CD8-positive, alpha-beta memory T cell (primary cell): ENCODE measurements around the gene HAND2. TPM values are rescaled to one million over a fixed set of nuclear protein-coding genes. Genes with fewer than 3 reads are reported as not detected.

ENCODE experiments used
- CTCF ChIA-PET: fragments of 350-600 bp; sonication (Branson Sonifier 250); formaldehyde crosslinking; loops from one replicate; lab custom pipeline; 2021; ENCODE audit warnings: antibody characterized with exemption; lab: Charles Lee
- POLR2A ChIA-PET: fragments of 350-600 bp; sonication (Branson Sonifier 250); formaldehyde crosslinking; loops from one replicate; lab custom pipeline; 2021; ENCODE audit warnings: antibody characterized with exemption; lab: Charles Lee
- DNase-seq, 5 donors: peaks; one replicate each; pipeline versions ENCODE4 v3.0.0 to v3.0.0-alpha.2; 2020 to 2022; ENCODE audit warnings: mixed read lengths in 1 of 5
- H3K27ac ChIP-seq: one replicate; pipeline ENCODE4 v1.7.0; 2013; ENCODE audit warnings: low read depth, mild to moderate bottlenecking, low read length, moderate library complexity
- H3K27me3 ChIP-seq: 2 replicates; pipeline ENCODE4 v1.7.0; 2013; ENCODE audit warnings: low read length, mild to moderate bottlenecking; ENCODE audit not compliant: insufficient read depth, poor library complexity, severe bottlenecking
- H3K36me3 ChIP-seq: 2 replicates; pipeline ENCODE4 v1.7.0; 2013; ENCODE audit warnings: mild to moderate bottlenecking, low read length, moderate library complexity; ENCODE audit not compliant: insufficient read depth
- H3K4me1 ChIP-seq: 2 replicates; pipeline ENCODE4 v1.7.0; 2013; ENCODE audit warnings: mild to moderate bottlenecking, low read length, moderate library complexity; ENCODE audit not compliant: insufficient read depth
- H3K4me3 ChIP-seq: 2 replicates; pipeline ENCODE4 v1.7.0; 2013; ENCODE audit warnings: mild to moderate bottlenecking, low read length
- H3K9me3 ChIP-seq: 2 replicates; pipeline ENCODE4 v1.7.0; 2013; ENCODE audit warnings: mild to moderate bottlenecking, low read length
- H3K27ac Mint-ChIP-seq, 8 donors: one replicate each; pipeline ENCODE4 v1.8.0; 2020 to 2021; ENCODE audit warnings: mixed read lengths in 8 of 8, mild to moderate bottlenecking in 6 of 8, inconsistent platforms in 3 of 8, moderate library complexity in 3 of 8
- H3K27me3 Mint-ChIP-seq, 2 donors: one replicate each; pipeline ENCODE4 v1.8.0; 2020 to 2021; ENCODE audit warnings: mixed read lengths in 2 of 2, mild to moderate bottlenecking in 1 of 2, moderate library complexity in 1 of 2
- H3K36me3 Mint-ChIP-seq, 3 donors: one replicate each; pipeline ENCODE4 v1.8.0; 2020 to 2021; ENCODE audit warnings: mixed read lengths in 3 of 3, inconsistent platforms in 1 of 3, mild to moderate bottlenecking in 1 of 3
- H3K4me1 Mint-ChIP-seq, 3 donors: one replicate each; pipeline ENCODE4 v1.8.0; 2020 to 2021; ENCODE audit warnings: mixed read lengths in 3 of 3, inconsistent platforms in 1 of 3, mild to moderate bottlenecking in 1 of 3
- H3K4me3 Mint-ChIP-seq, 7 donors: one replicate each; pipeline ENCODE4 v1.8.0; 2020 to 2021; ENCODE audit warnings: mixed read lengths in 7 of 7, mild to moderate bottlenecking in 6 of 7, moderate library complexity in 4 of 7, inconsistent platforms in 2 of 7
- H3K9me3 Mint-ChIP-seq, 5 donors: one replicate each; pipeline ENCODE4 v1.8.0; 2020 to 2022; ENCODE audit warnings: mixed read lengths in 5 of 5, mild to moderate bottlenecking in 3 of 5, moderate library complexity in 2 of 5, inconsistent platforms in 1 of 5
- polyA plus RNA-seq: library from polyadenylated mRNA; unstranded; fragments of 300-500 nt; fragmentation: Illumina TruSeq; gene quantifications from one replicate; pipeline ENCODE4 v1.2.3, GENCODE V29; 2021
- total RNA-seq, 2 experiments: library from RNA; stranded (reverse); gene quantifications; one replicate each; pipeline ENCODE4 v1.2.3, GENCODE V29; 2021

Gene HAND2
- total RNA-seq (not detected), polyA plus RNA-seq (not detected)

GRCh38 chr4:173529477-173530325 lies at the start of gene HAND2:
Gene HAND2 (minus strand): TSS chr4:173530229. CDS start chr4:173529289, 940 bp downstream.
- Histone ChIP-seq H3K9me3 (peaks cover 3% of the 10 kb centered on the region), H3K4me3 (no peak within 1 kb of the TSS), H3K27me3 (peaks cover 72% of the 10 kb centered on the region), H3K27ac (no peak within 1 kb of the TSS), H3K36me3 (no peaks in the 10 kb centered on the region), H3K4me1 (peaks cover 6% of the 10 kb centered on the region)
- Mint-ChIP-seq H3K27me3 (peaks cover 87 to 92% of the 10 kb centered on the region in 2 donors), H3K4me3 (peak within 1 kb of the TSS; percentile 43 to 83 (median 60)), H3K4me1 (peaks cover 17 to 30% (median 23%) of the 10 kb centered on the region in 3 donors), H3K9me3 (peaks cover 8 to 25% (median 22%) of the 10 kb centered on the region in 5 donors), H3K36me3 (peaks cover 0 to 14% (median 2%) of the 10 kb centered on the region in 3 donors), H3K27ac (peak within 1 kb of the TSS in 3 of 8 donors; percentile 53 to 86 (median 70))
- no peak for DNase-seq
- CTCF ChIA-PET, result no interaction called here
- POLR2A ChIA-PET, result no interaction called here

- no peaks in the 10 kb centered on the region for H3K36me3 ChIP-seq
- no peaks in the 10 kb centered on the region for H3K4me1 ChIP-seq
- no peak overlapping the region for H3K4me3 ChIP-seq
- Mint-ChIP-seq H3K4me1 (no peaks in the 10 kb centered on the region), H3K36me3 (no peaks in the 10 kb centered on the region), H3K27ac (no peak overlapping the region), H3K4me3 (no peak overlapping the region), H3K9me3 (peaks cover 0 to 2% (median 0%) of the 10 kb centered on the region in 5 donors), H3K27me3 (peaks cover 0 to 26% of the 10 kb centered on the region in 2 donors)
- POLR2A ChIA-PET, result no interaction called here
- no peaks in the 10 kb centered on the region for H3K9me3 ChIP-seq
- CTCF ChIA-PET, result no interaction called here
- no peak for DNase-seq
- no peak overlapping the region for H3K27ac ChIP-seq
- H3K27me3 ChIP-seq, result no peaks in the 10 kb centered on the region
Measured at GRCh38 chr4:173578956-173579355, 48.9 kb upstream of the HAND2 start.

- H3K36me3 Mint-ChIP-seq, result no peaks in the 10 kb centered on the region
- CTCF ChIA-PET, result no interaction called here
- H3K27me3 Mint-ChIP-seq, result peaks cover 0 to 31% of the 10 kb centered on the region in 2 donors
- Histone ChIP-seq H3K36me3 (no peaks in the 10 kb centered on the region), H3K4me1 (no peaks in the 10 kb centered on the region), H3K4me3 (no peak overlapping the region), H3K27ac (no peak overlapping the region), H3K9me3 (no peaks in the 10 kb centered on the region), H3K27me3 (no peaks in the 10 kb centered on the region)
- H3K4me1 Mint-ChIP-seq, result no peaks in the 10 kb centered on the region
- DNase-seq, result no peak
- no peak overlapping the region for H3K4me3 Mint-ChIP-seq
- POLR2A ChIA-PET, result no interaction called here
- H3K9me3 Mint-ChIP-seq, result no peaks in the 10 kb centered on the region
- H3K27ac Mint-ChIP-seq, result peak overlapping the region in 1 of 8 donors; percentile 63
Measured at GRCh38 chr4:173577963-173578362, 47.9 kb upstream of the HAND2 start.

- Histone ChIP-seq H3K9me3 (no peaks in the 10 kb centered on the region), H3K36me3 (no peaks in the 10 kb centered on the region), H3K27ac (no peak overlapping the region), H3K27me3 (no peaks in the 10 kb centered on the region), H3K4me3 (no peak overlapping the region), H3K4me1 (no peaks in the 10 kb centered on the region)
- Mint-ChIP-seq H3K27me3 (peaks cover 0 to 34% of the 10 kb centered on the region in 2 donors), H3K27ac (no peak overlapping the region), H3K9me3 (no peaks in the 10 kb centered on the region), H3K4me1 (no peaks in the 10 kb centered on the region), H3K36me3 (no peaks in the 10 kb centered on the region), H3K4me3 (no peak overlapping the region)
- ChIA-PET POLR2A (no interaction called here), CTCF (no interaction called here)
- DNase-seq, result no peak
Measured at GRCh38 chr4:173575482-173576152, 45.6 kb upstream of the HAND2 start.

GRCh38 chr4:173573725-173574124 lies 43.7 kb upstream of the HAND2 start:
- CTCF ChIA-PET, result no interaction called here
- Histone ChIP-seq H3K27me3 (no peaks in the 10 kb centered on the region), H3K27ac (no peak overlapping the region), H3K4me1 (no peaks in the 10 kb centered on the region), H3K9me3 (no peaks in the 10 kb centered on the region), H3K4me3 (no peak overlapping the region), H3K36me3 (no peaks in the 10 kb centered on the region)
- H3K4me3 Mint-ChIP-seq, result no peak overlapping the region
- peaks cover 0 to 39% of the 10 kb centered on the region in 2 donors for H3K27me3 Mint-ChIP-seq
- POLR2A ChIA-PET, result no interaction called here
- DNase-seq, result no peak
- H3K36me3 Mint-ChIP-seq, result no peaks in the 10 kb centered on the region
- H3K27ac Mint-ChIP-seq, result no peak overlapping the region
- H3K4me1 Mint-ChIP-seq, result no peaks in the 10 kb centered on the region
- H3K9me3 Mint-ChIP-seq, result peaks cover 0 to 2% (median 0%) of the 10 kb centered on the region in 5 donors

- Mint-ChIP-seq H3K27me3 (peaks cover 0 to 39% of the 10 kb centered on the region in 2 donors), H3K4me1 (no peaks in the 10 kb centered on the region), H3K27ac (no peak overlapping the region), H3K9me3 (peaks cover 0 to 2% (median 0%) of the 10 kb centered on the region in 5 donors), H3K36me3 (no peaks in the 10 kb centered on the region), H3K4me3 (no peak overlapping the region)
- Histone ChIP-seq H3K27me3 (no peaks in the 10 kb centered on the region), H3K9me3 (no peaks in the 10 kb centered on the region), H3K4me1 (no peaks in the 10 kb centered on the region), H3K27ac (no peak overlapping the region), H3K4me3 (no peak overlapping the region), H3K36me3 (no peaks in the 10 kb centered on the region)
- no peak for DNase-seq
- ChIA-PET POLR2A (no interaction called here), CTCF (no interaction called here)
Measured at GRCh38 chr4:173573286-173573685, 43.3 kb upstream of the HAND2 start.

- Histone ChIP-seq H3K4me3 (no peak overlapping the region), H3K27ac (no peak overlapping the region), H3K36me3 (no peaks in the 10 kb centered on the region), H3K4me1 (no peaks in the 10 kb centered on the region), H3K9me3 (no peaks in the 10 kb centered on the region), H3K27me3 (no peaks in the 10 kb centered on the region)
- Mint-ChIP-seq H3K4me3 (no peak overlapping the region), H3K9me3 (peaks cover 0 to 2% (median 0%) of the 10 kb centered on the region in 5 donors), H3K27me3 (peaks cover 0 to 40% of the 10 kb centered on the region in 2 donors), H3K4me1 (no peaks in the 10 kb centered on the region), H3K36me3 (no peaks in the 10 kb centered on the region), H3K27ac (no peak overlapping the region)
- ChIA-PET POLR2A (no interaction called here), CTCF (no interaction called here)
- no peak for DNase-seq
Measured at GRCh38 chr4:173572493-173573129, 42.6 kb upstream of the HAND2 start.

- Histone ChIP-seq H3K27me3 (no peaks in the 10 kb centered on the region), H3K4me1 (no peaks in the 10 kb centered on the region), H3K9me3 (no peaks in the 10 kb centered on the region), H3K36me3 (no peaks in the 10 kb centered on the region), H3K27ac (no peak overlapping the region), H3K4me3 (no peak overlapping the region)
- H3K4me3 Mint-ChIP-seq, result no peak overlapping the region
- peaks cover 0 to 40% of the 10 kb centered on the region in 2 donors for H3K27me3 Mint-ChIP-seq
- H3K9me3 Mint-ChIP-seq, result peaks cover 0 to 2% (median 0%) of the 10 kb centered on the region in 5 donors
- ChIA-PET CTCF (no interaction called here), POLR2A (no interaction called here)
- H3K4me1 Mint-ChIP-seq, result no peaks in the 10 kb centered on the region
- H3K27ac Mint-ChIP-seq, result no peak overlapping the region
- no peak for DNase-seq
- H3K36me3 Mint-ChIP-seq, result no peaks in the 10 kb centered on the region
Measured at GRCh38 chr4:173571620-173572019, 41.6 kb upstream of the HAND2 start.
